Measurements from ENCODE around the gene HEMK1.

The HEMK1 gene

DNA sequence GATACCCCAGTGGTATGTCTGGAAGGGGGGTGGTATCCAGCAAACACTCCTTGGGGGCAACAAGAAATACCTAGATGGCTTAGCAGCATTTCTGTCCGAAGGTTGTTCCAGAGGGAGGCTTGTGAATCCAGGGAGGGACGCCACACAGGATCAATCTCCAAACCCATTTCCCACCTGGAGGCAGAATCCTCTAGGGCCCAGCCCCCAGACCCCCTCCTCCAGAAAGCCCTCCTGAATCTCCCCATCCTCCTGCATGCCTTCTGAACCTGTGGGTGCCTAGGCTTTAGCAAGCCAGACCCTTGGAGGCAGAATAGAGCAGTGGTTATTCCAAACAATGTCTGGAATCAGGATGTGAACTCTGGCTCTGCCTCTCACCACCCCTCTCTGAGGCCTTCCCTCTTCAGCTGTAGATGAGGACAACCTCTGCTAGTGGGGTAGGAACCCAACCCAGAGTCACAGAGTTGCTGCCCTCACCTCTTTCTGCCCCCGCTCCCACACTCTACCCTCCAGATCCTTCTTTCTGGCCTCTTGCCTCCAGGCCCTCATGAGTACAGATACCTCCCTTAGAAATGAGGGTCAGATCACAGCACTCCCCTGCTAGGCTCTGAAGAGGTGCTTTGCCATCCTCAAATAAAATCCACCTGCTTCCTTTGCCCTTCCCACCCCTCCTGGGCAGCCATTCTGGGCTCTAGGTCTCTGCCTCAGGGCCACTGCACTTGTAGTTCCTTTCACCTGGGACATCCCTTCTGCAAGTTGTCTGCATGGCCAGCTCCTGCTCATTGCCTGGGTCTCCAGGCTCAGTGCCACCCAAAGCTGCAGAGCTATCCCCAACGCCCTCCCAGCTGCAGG, 34.2 kb downstream of the HEMK1 start:
- WGBS (ENCODE audit: insufficient coverage) = 93% methylated on average over 2 of the region's 4 CpGs
- Histone ChIP-seq H3K27me3 (replicated peaks in 2 of 5; ENCODE audit: control insufficient read depth in 4 of 5, insufficient read depth in 5 of 5, low read length in 4 of 5) (no peaks in the 10 kb centered on the region), H3K4me1 (ENCODE audit: control extremely low read depth in 1 of 4, control insufficient read depth in 4 of 4, insufficient read depth in 4 of 4, low read length in 3 of 4) (peaks cover 9 to 100% (median 97%) of the 10 kb centered on the region in 4 experiments), H3K36me3 (ENCODE audit: control insufficient read depth in 4 of 4, insufficient read depth in 4 of 4, low read length in 3 of 4) (peaks cover 2 to 66% (median 35%) of the 10 kb centered on the region in 4 experiments), H3K9me3 (ENCODE audit: control extremely low read depth in 1 of 5, control insufficient read depth in 4 of 5, insufficient read depth in 2 of 5, low read depth in 1 of 5, low read length in 4 of 5) (no peaks in the 10 kb centered on the region), H3K27ac (ENCODE audit: insufficient read depth in 1 of 2, low read depth in 1 of 2, low read length in 2 of 2, poor library complexity in 1 of 2, severe bottlenecking in 2 of 2) (peak overlapping the region; percentile 29 to 92), H3K4me3 (ENCODE audit: control insufficient read depth in 1 of 7, extremely low read depth in 1 of 7, insufficient read depth in 4 of 7, low read depth in 2 of 7, low read length in 6 of 7) (peak overlapping the region in 2 of 7 experiments; percentile 1 to 14)
- POLR2A ChIA-PET = no interaction called here
- DNase-seq = no peak
- CTCF ChIA-PET = interaction anchor here (1.1 to 40.1 kb wide), 5 partner anchors 9 to 49 kb away, joined by 3 to 799 read pairs (median 81); partner anchors contain the start of genes C3orf18, CISH and HEMK1

DNA sequence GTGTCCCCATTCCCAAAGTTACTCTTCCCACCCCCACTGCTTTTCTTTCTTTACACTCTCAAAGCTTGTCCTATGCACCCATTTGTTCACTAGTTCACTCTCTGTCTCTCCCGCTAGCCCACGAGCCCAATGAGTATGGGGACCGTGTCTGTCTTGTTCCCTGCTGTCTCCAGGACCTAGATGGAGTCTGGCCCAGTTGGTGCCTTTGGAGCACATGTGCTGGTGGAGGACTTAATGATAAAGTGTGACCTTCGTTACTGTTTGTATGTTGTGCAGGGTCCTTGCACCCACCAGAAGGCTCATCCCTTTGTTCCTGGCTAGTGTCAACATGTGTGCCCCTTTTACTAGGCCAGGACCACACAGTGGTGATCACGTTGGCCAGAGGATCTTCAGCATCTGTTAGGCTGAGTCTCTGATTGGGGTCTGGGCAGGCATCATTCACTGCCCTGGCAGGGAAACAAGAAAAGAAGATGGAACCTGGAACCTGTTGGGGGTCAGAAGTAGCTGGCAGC, 34.8 kb downstream of the HEMK1 start:
- Histone ChIP-seq H3K4me1 (ENCODE audit: control extremely low read depth in 1 of 4, control insufficient read depth in 4 of 4, insufficient read depth in 4 of 4, low read length in 3 of 4) (peaks cover 13 to 100% (median 100%) of the 10 kb centered on the region in 4 experiments), H3K27me3 (replicated peaks in 2 of 5; ENCODE audit: control insufficient read depth in 4 of 5, insufficient read depth in 5 of 5, low read length in 4 of 5) (no peaks in the 10 kb centered on the region), H3K4me3 (ENCODE audit: control insufficient read depth in 1 of 7, extremely low read depth in 1 of 7, insufficient read depth in 4 of 7, low read depth in 2 of 7, low read length in 6 of 7) (peak overlapping the region in 1 of 7 experiments; percentile 14), H3K36me3 (ENCODE audit: control insufficient read depth in 4 of 4, insufficient read depth in 4 of 4, low read length in 3 of 4) (peaks cover 2 to 72% (median 35%) of the 10 kb centered on the region in 4 experiments), H3K9me3 (ENCODE audit: control extremely low read depth in 1 of 5, control insufficient read depth in 4 of 5, insufficient read depth in 2 of 5, low read depth in 1 of 5, low read length in 4 of 5) (no peaks in the 10 kb centered on the region), H3K27ac (ENCODE audit: insufficient read depth in 1 of 2, low read depth in 1 of 2, low read length in 2 of 2, poor library complexity in 1 of 2, severe bottlenecking in 2 of 2) (peak overlapping the region; percentile 17 to 92)
- WGBS (ENCODE audit: insufficient coverage) = 90% methylated on average over 5 of the region's 5 CpGs
- CTCF ChIA-PET = interaction anchor here (3.3 to 40.1 kb wide), 3 partner anchors 11 to 33 kb away, joined by 20 to 799 read pairs (median 449); partner anchors contain the start of genes C3orf18 and HEMK1
- POLR2A ChIA-PET = interaction anchor here (1.1 to 1.2 kb wide), 3 partner anchors 13 to 35 kb away, joined by 3 to 7 read pairs (median 3); partner anchors contain the start of gene HEMK1
- DNase-seq = no peak

GRCh38 chr3:50604628-50605588, 35.6 kb downstream of the HEMK1 start:
- H3K36me3 ChIP-seq (ENCODE audit: control insufficient read depth in 4 of 4, insufficient read depth in 4 of 4, low read length in 3 of 4) = peaks cover 2 to 80% (median 38%) of the 10 kb centered on the region in 4 experiments

DNA sequence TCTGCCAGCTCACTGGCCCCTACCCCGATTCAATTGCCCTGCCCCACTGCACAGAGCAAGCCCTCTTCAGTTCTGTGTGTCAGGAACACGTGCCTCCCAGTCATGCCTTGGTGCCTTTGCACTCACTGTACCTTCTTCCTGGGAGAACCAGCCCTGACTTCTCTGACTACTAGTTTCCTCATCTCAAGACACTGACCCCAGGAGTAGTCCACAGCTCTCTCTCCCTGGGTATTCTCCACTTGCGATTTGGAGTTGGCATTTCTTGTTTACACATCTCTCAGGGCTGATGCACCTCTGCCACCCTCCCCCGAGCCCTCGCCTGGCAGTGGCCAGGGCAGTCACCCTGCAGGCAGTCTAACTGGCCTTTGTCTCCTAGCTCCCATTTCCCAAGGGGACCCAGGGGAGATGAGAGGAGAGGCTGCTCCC, 36.6 kb downstream of the HEMK1 start:
- DNase-seq = no peak
- POLR2A ChIA-PET = interaction anchor here (1.1 to 1.4 kb wide), 2 partner anchors 9 to 779 kb away, joined by 3 to 6 read pairs; partner anchors contain the start of gene MANF

More at GRCh38 chr3:50604628-50605588, 35.6 kb downstream of the HEMK1 start:
- Histone ChIP-seq H3K27me3 (replicated peaks in 2 of 5; ENCODE audit: control insufficient read depth in 4 of 5, insufficient read depth in 5 of 5, low read length in 4 of 5) (no peaks in the 10 kb centered on the region), H3K9me3 (ENCODE audit: control extremely low read depth in 1 of 5, control insufficient read depth in 4 of 5, insufficient read depth in 2 of 5, low read depth in 1 of 5, low read length in 4 of 5) (no peaks in the 10 kb centered on the region), H3K4me1 (ENCODE audit: control extremely low read depth in 1 of 4, control insufficient read depth in 4 of 4, insufficient read depth in 4 of 4, low read length in 3 of 4) (peaks cover 19 to 100% (median 100%) of the 10 kb centered on the region in 4 experiments), H3K4me3 (ENCODE audit: control insufficient read depth in 1 of 7, extremely low read depth in 1 of 7, insufficient read depth in 4 of 7, low read depth in 2 of 7, low read length in 6 of 7) (peak overlapping the region in 2 of 7 experiments; percentile 23 to 44), H3K27ac (ENCODE audit: insufficient read depth in 1 of 2, low read depth in 1 of 2, low read length in 2 of 2, poor library complexity in 1 of 2, severe bottlenecking in 2 of 2) (peak overlapping the region; percentile 34 to 92)
- POLR2A ChIA-PET = interaction anchor here (1.1 to 1.4 kb wide), 5 partner anchors 8 to 780 kb away, joined by 3 to 7 read pairs (median 3); partner anchors contain the start of genes HEMK1 and MANF
- WGBS (ENCODE audit: insufficient coverage) = 65% methylated on average over 8 of the region's 14 CpGs
- DNase-seq = peak in 2 of 3 donors; percentile 83 to 87
- CTCF ChIA-PET = interaction anchor here (0.9 to 40.1 kb wide), 4 partner anchors 11 to 34 kb away, joined by 4 to 799 read pairs (median 234); partner anchors contain the start of genes C3orf18 and HEMK1

GRCh38 chr3:50606596-50606995, 37.3 kb downstream of the HEMK1 start:
- H3K27me3 ChIP-seq (replicated peaks in 2 of 5; ENCODE audit: control insufficient read depth in 4 of 5, insufficient read depth in 5 of 5, low read length in 4 of 5) = no peaks in the 10 kb centered on the region
- POLR2A ChIA-PET = interaction anchor here (1.1 to 1.4 kb wide), 2 partner anchors 10 to 779 kb away, joined by 3 to 6 read pairs; partner anchors contain the start of gene MANF
- H3K4me1 ChIP-seq (ENCODE audit: control extremely low read depth in 1 of 4, control insufficient read depth in 4 of 4, insufficient read depth in 4 of 4, low read length in 3 of 4) = peaks cover 26 to 98% (median 95%) of the 10 kb centered on the region in 4 experiments
- 2% methylated on average over 6 of the region's 6 CpGs for WGBS (ENCODE audit: insufficient coverage)
- peak in 2 of 3 donors; percentile 53 to 60 for DNase-seq
- H3K36me3 ChIP-seq (ENCODE audit: control insufficient read depth in 4 of 4, insufficient read depth in 4 of 4, low read length in 3 of 4) = peaks cover 2 to 90% (median 38%) of the 10 kb centered on the region in 4 experiments
- no peaks in the 10 kb centered on the region for H3K9me3 ChIP-seq (ENCODE audit: control extremely low read depth in 1 of 5, control insufficient read depth in 4 of 5, insufficient read depth in 2 of 5, low read depth in 1 of 5, low read length in 4 of 5)
- peak overlapping the region in 5 of 7 experiments; percentile 8 to 90 (median 48) for H3K4me3 ChIP-seq (ENCODE audit: control insufficient read depth in 1 of 7, extremely low read depth in 1 of 7, insufficient read depth in 4 of 7, low read depth in 2 of 7, low read length in 6 of 7)
- CTCF ChIA-PET = interaction anchor here (2.1 to 40.1 kb wide), 4 partner anchors 9 to 35 kb away, joined by 7 to 799 read pairs (median 234); partner anchors contain the start of genes C3orf18 and HEMK1
- H3K27ac ChIP-seq (ENCODE audit: insufficient read depth in 1 of 2, low read depth in 1 of 2, low read length in 2 of 2, poor library complexity in 1 of 2, severe bottlenecking in 2 of 2) = peak overlapping the region; percentile 59 to 92

More for the DNA sequence above, 36.6 kb downstream of the HEMK1 start:
- peaks cover 26 to 100% (median 100%) of the 10 kb centered on the region in 4 experiments for H3K4me1 ChIP-seq (ENCODE audit: control extremely low read depth in 1 of 4, control insufficient read depth in 4 of 4, insufficient read depth in 4 of 4, low read length in 3 of 4)
- WGBS (ENCODE audit: insufficient coverage) = 75% methylated on average over 5 of the region's 5 CpGs
- no peaks in the 10 kb centered on the region for H3K9me3 ChIP-seq (ENCODE audit: control extremely low read depth in 1 of 5, control insufficient read depth in 4 of 5, insufficient read depth in 2 of 5, low read depth in 1 of 5, low read length in 4 of 5)
- peak overlapping the region in 4 of 7 experiments; percentile 1 to 90 (median 55) for H3K4me3 ChIP-seq (ENCODE audit: control insufficient read depth in 1 of 7, extremely low read depth in 1 of 7, insufficient read depth in 4 of 7, low read depth in 2 of 7, low read length in 6 of 7)
- CTCF ChIA-PET = interaction anchor here (2.1 to 40.1 kb wide), 4 partner anchors 9 to 35 kb away, joined by 7 to 799 read pairs (median 234); partner anchors contain the start of genes C3orf18 and HEMK1
- peaks cover 2 to 90% (median 38%) of the 10 kb centered on the region in 4 experiments for H3K36me3 ChIP-seq (ENCODE audit: control insufficient read depth in 4 of 4, insufficient read depth in 4 of 4, low read length in 3 of 4)
- peak overlapping the region; percentile 34 to 92 for H3K27ac ChIP-seq (ENCODE audit: insufficient read depth in 1 of 2, low read depth in 1 of 2, low read length in 2 of 2, poor library complexity in 1 of 2, severe bottlenecking in 2 of 2)
- H3K27me3 ChIP-seq (replicated peaks in 2 of 5; ENCODE audit: control insufficient read depth in 4 of 5, insufficient read depth in 5 of 5, low read length in 4 of 5) = no peaks in the 10 kb centered on the region

Data from common myeloid progenitor, CD34-positive (primary cell).